BJ (cell line): ENCODE data around the gene PRKG1. TPM values are rescaled to one million over a fixed set of nuclear protein-coding genes. Genes with fewer than 3 reads are reported as not detected.

Experiments used
- CTCF ChIA-PET: fragments of 350-600 bp; formaldehyde crosslinking; extraction: SDS; loops from one replicate; lab custom pipeline; 2021; ENCODE audit warnings: antibody characterized with exemption, inconsistent platforms; lab: Yijun Ruan, JAX
- POLR2A ChIA-PET: fragments of 300-600 bp; sonication (Branson Sonifier 250); formaldehyde crosslinking; extraction: SDS; loops from one replicate; lab custom pipeline; 2021; ENCODE audit warnings: antibody characterized with exemption; lab: Charles Lee
- DNase-seq: peaks from one replicate; pipeline ENCODE4 v3.0.0-alpha.2; 2011; ENCODE audit warnings: low read depth
- H3K27me3 ChIP-seq: 2 replicates; pipeline ENCODE4 v1.6.0; 2011; ENCODE audit warnings: low read length; ENCODE audit not compliant: control insufficient read depth, insufficient read depth
- H3K36me3 ChIP-seq: 2 replicates; pipeline ENCODE4 v1.5.1; 2011; ENCODE audit warnings: low read length; ENCODE audit not compliant: control insufficient read depth, insufficient read depth
- H3K4me3 ChIP-seq: 2 replicates; pipeline ENCODE4 v1.5.1; 2011; ENCODE audit warnings: low read depth, mild to moderate bottlenecking, control low read depth, low read length
- polyA plus RNA-seq: library from polyadenylated mRNA; depleted of rRNA; stranded (reverse); fragments of >200 nt; gene quantifications from 2 replicates; pipeline ENCODE4 v1.2.3, GENCODE V29; 2011
- TF ChIP-seq, protein P1 (sequence below): IDR thresholded peaks from 2 replicates; pipeline ENCODE4 v1.5.1; 2011; ENCODE audit warnings: low read depth, mild to moderate bottlenecking, control low read depth, inconsistent platforms, low read length, moderate library complexity; ENCODE audit not compliant: insufficient read depth

The PRKG1 gene
- polyA plus RNA-seq, 1 experiment, result 9.7 TPM

DNA sequence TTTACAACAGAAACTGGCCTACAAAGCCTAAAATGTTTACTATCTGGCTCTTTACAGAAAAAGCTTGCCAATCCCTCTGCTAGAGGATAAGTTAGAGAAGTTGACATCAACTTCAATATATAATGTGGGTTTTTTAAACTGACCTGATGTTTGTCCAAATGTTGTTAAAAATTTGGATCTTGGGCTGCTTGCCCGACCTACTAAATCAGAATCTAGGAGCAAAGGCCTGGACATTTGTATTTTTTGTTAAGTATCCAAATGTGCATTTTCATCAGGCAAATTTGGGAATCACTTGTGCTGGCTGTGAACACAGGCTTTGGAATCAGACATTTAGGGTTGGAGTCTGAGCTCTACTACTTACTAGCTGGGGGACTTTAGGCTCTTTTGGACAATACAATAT is 877.8 kb downstream of the PRKG1 start:
- ChIA-PET CTCF (interaction anchor here (1.0 to 1.7 kb wide), 3 partner anchors 8 to 21 kb away, joined by 3 to 7 read pairs (median 3); no protein-coding TSS in a partner anchor), POLR2A (no interaction called here)
- Histone ChIP-seq H3K36me3 (no peaks in the 10 kb centered on the region), H3K27me3 (no peaks in the 10 kb centered on the region; the same call in 1 of the 2 replicates), H3K4me3 (no peak overlapping the region)
- no peak for DNase-seq
- TF ChIP-seq, protein P1, sequence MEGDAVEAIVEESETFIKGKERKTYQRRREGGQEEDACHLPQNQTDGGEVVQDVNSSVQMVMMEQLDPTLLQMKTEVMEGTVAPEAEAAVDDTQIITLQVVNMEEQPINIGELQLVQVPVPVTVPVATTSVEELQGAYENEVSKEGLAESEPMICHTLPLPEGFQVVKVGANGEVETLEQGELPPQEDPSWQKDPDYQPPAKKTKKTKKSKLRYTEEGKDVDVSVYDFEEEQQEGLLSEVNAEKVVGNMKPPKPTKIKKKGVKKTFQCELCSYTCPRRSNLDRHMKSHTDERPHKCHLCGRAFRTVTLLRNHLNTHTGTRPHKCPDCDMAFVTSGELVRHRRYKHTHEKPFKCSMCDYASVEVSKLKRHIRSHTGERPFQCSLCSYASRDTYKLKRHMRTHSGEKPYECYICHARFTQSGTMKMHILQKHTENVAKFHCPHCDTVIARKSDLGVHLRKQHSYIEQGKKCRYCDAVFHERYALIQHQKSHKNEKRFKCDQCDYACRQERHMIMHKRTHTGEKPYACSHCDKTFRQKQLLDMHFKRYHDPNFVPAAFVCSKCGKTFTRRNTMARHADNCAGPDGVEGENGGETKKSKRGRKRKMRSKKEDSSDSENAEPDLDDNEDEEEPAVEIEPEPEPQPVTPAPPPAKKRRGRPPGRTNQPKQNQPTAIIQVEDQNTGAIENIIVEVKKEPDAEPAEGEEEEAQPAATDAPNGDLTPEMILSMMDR, result no peak

DNA sequence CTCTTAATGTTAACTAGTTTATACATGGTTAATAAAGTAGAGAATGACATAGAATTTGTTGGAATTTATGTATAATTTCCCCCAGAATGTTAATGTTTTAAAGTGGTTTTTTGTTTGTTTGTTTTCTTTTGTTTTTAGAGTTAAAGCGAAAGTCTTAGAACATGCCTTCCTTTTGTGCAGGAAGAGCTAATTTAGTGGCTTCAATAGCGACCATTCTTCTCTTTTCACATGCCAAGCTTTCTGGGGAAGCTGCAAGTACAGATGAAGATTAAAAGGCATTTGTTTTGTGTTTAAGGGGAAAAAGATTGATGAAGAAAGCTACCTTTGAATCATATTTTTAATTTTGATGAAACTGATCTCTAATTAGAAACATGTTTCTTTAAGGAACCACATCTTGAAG is 881.4 kb downstream of the PRKG1 start:
- CTCF ChIA-PET, result no interaction called here
- TF ChIP-seq, protein P1, result no peak
- POLR2A ChIA-PET, result no interaction called here
- no peaks in the 10 kb centered on the region for H3K27me3 ChIP-seq
- no peaks in the 10 kb centered on the region for H3K36me3 ChIP-seq
- no peak overlapping the region for H3K4me3 ChIP-seq
- DNase-seq, result no peak

DNA sequence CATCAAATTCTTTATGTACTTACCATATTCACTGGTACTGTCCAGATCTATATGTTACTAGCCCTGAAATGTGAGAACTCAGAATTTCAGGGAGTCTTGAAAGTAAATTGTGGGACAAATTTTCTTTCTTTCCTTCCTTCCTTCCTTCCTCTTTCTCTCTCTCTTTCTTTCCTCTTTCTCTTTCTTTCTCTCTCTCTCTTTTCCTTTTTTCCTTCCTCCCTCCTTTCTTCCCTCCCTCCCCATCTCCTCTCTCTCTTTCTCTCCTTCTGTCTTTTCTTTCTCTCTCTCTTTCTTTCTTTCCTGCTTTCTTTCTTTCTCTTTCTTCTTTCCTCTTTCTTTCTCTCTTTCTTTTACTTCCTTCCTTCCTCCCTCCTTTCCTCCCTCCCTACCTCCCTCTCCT is 882.5 kb downstream of the PRKG1 start:
- DNase-seq, result no peak
- POLR2A ChIA-PET, result no interaction called here
- Histone ChIP-seq H3K27me3 (no peaks in the 10 kb centered on the region), H3K36me3 (no peaks in the 10 kb centered on the region), H3K4me3 (no peak overlapping the region)
- CTCF ChIA-PET, result no interaction called here
- TF ChIP-seq, protein P1, result no peak

DNA sequence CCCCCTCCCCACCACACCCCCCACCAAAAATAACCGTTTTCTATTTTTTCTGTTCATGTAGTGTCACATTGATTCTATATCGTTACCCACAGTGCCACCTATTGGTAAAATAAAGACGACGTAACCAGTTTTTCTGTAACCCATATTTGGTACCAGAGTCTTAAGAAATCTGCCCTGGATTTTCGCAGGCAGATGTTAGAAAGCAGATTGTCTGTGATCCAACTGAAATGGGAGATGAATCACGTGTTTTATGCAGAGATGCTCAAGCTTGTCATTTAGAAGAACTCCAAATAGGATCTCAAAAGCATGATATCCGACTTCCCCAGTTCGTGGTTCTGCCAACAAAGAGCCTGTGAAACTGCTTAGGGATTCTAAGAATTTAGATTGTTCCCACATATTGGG is 886.2 kb downstream of the PRKG1 start:
- ChIA-PET CTCF (interaction anchor here (0.6 to 1.6 kb wide), 12 partner anchors 9 to 897 kb away, joined by 3 to 7 read pairs (median 3); no protein-coding TSS in a partner anchor), POLR2A (no interaction called here)

DNA sequence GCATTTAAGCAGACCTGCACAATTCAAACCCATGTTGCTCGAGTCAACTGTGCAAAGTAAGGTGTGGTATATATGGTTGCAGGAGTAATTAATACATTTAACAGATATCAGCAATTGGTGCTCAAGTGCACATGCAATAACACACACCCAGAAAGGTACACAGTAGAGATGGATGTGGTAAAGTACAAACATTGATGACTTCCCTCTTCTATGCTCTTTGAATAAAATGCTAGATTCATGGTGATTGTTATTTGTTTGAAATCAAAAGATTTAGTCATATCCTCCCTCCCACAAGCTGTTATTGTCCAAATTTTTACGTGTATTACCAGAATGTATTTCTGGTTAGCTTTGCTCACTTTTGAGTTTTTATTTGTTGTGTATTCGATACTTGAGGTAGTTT is 887.1 kb downstream of the PRKG1 start:
- TF ChIP-seq, protein P1, result no peak

More for the DNA sequence above, 886.2 kb downstream of the PRKG1 start:
- Histone ChIP-seq H3K36me3 (no peaks in the 10 kb centered on the region), H3K27me3 (no peaks in the 10 kb centered on the region), H3K4me3 (no peak overlapping the region)
- TF ChIP-seq, protein P1, result peak; percentile 58
- peak; percentile 30 for DNase-seq

More for the DNA sequence above, 887.1 kb downstream of the PRKG1 start:
- Histone ChIP-seq H3K27me3 (no peaks in the 10 kb centered on the region), H3K36me3 (no peaks in the 10 kb centered on the region), H3K4me3 (no peak overlapping the region)
- ChIA-PET CTCF (interaction anchor here (0.9 to 1.6 kb wide), 7 partner anchors 11 to 898 kb away, joined by 3 to 4 read pairs (median 3); partner anchors contain the start of gene PRKG1), POLR2A (no interaction called here)
- no peak for DNase-seq
